K562 (cell line): ENCODE measurements around the gene YIPF5. TPM values are rescaled to one million over a fixed set of nuclear protein-coding genes. Genes with fewer than 3 reads are reported as not detected.

Experiments
- CHD7 ChIP-seq: fragments of 200-600 bp; sonication (generic); IDR thresholded peaks from one replicate; pipeline ENCODE4 v1.6.1; 2012; ENCODE audit warnings: mild to moderate bottlenecking, low read depth, low read length, inconsistent platforms
- DMBX1 ChIP-seq: fragments of 250-450 bp; sonication (Bioruptor Pico); IDR thresholded peaks from 2 replicates; pipeline ENCODE4 v1.8.0; 2022; ENCODE audit warnings: inconsistent platforms, mild to moderate bottlenecking, moderate library complexity, borderline replicate concordance
- ELF2 ChIP-seq: fragments of 250-450 bp; sonication (Bioruptor Pico); IDR thresholded peaks from 2 replicates; pipeline ENCODE4 v1.5.0; 2021; ENCODE audit warnings: mild to moderate bottlenecking
- EZH2 ChIP-seq: IDR thresholded peaks from 2 replicates; pipeline ENCODE4 v1.6.1; 2012; ENCODE audit warnings: low read depth, mild to moderate bottlenecking, inconsistent platforms, low read length, borderline replicate concordance
- GABPB2 ChIP-seq: fragments of 250-450 bp; sonication (Bioruptor Pico); conservative IDR thresholded peaks from 2 replicates; pipeline ENCODE4 v1.5.1; 2021; ENCODE audit warnings: mild to moderate bottlenecking
- KLF6 ChIP-seq: fragments of 250-450 bp; sonication (Bioruptor Pico); IDR thresholded peaks from 2 replicates; pipeline ENCODE4 v1.4.0; 2020; ENCODE audit warnings: mild to moderate bottlenecking, moderate library complexity, borderline replicate concordance
- SNIP1 ChIP-seq: fragments of 450-650 bp; IDR thresholded peaks from 2 replicates; pipeline ENCODE4 v1.7.1; 2017; ENCODE audit warnings: low read depth, mild to moderate bottlenecking
- TAF15 ChIP-seq: fragments of 200-400 bp; formaldehyde crosslinking; IDR thresholded peaks from 2 replicates; pipeline ENCODE4 v1.6.1; 2017; ENCODE audit warnings: mild to moderate bottlenecking, low read depth, low read length, moderate library complexity
- TBL1XR1 ChIP-seq, 2 experiments: IDR thresholded peaks; 2 replicates each; pipeline ENCODE4 v1.6.1; 2012; ENCODE audit warnings: improper control_type of control experiment in 2 of 2, low read length in 2 of 2, mild to moderate bottlenecking in 1 of 2
- TFAM ChIP-seq: fragments of 250-450 bp; sonication (Bioruptor Pico); conservative IDR thresholded peaks from 2 replicates; pipeline ENCODE4 v1.5.0; 2021; ENCODE audit warnings: mild to moderate bottlenecking, moderate library complexity
- ZNF133 ChIP-seq: fragments of 250-450 bp; sonication (Bioruptor Pico); IDR thresholded peaks from 2 replicates; pipeline ENCODE4 v1.4.0; 2020; ENCODE audit warnings: mild to moderate bottlenecking
- ZNF174 ChIP-seq: fragments of 250-450 bp; sonication (Bioruptor Pico); IDR thresholded peaks from 2 replicates; pipeline ENCODE4 v1.4.0; 2020; ENCODE audit warnings: mild to moderate bottlenecking
- ZNF431 ChIP-seq: sonication (generic); formaldehyde crosslinking; IDR thresholded peaks from 2 replicates; pipeline ENCODE4 v1.8.0; 2022; ENCODE audit warnings: mild to moderate bottlenecking, missing genetic modification reagents
- polyA plus RNA-seq, 8 experiments: library from polyadenylated mRNA; depleted of rRNA in 4 of 8; stranded (reverse) in 5 of 8; unstranded in 3 of 8; fragments of >200 nt; fragmentation: Nextera tagmentation in 2 of 8; fragmentation: Illumina TruSeq in 1 of 8; extraction: Ambion mirVana in 2 of 8; extraction: Trizol in 1 of 8; gene quantifications; 2 replicates each; pipeline versions ENCODE4 v1.2.1 to v1.2.3, GENCODE V29; 2011 to 2014; ENCODE audit warnings: inconsistent platforms in 1 of 8, missing spikeins in 1 of 8
- total RNA-seq, 7 experiments: library from RNA; depleted of rRNA in 6 of 7; stranded (reverse); fragments of >200 nt in 6 of 7; fragmentation: Illumina TruSeq in 2 of 7; extraction: Trizol in 2 of 7; gene quantifications; 2 replicates each; pipeline versions ENCODE4 v1.2.1 to v1.2.3, GENCODE V29; 2011 to 2021; ENCODE audit warnings: low replicate concordance in 1 of 7
- TF ChIP-seq, protein P1 (sequence below): IDR thresholded peaks from 3 replicates; pipeline ENCODE4 v1.6.1; 2011; ENCODE audit warnings: borderline replicate concordance, mild to moderate bottlenecking, moderate library complexity; ENCODE audit not compliant: insufficient read length; ENCODE audit errors: extremely low read depth

Gene YIPF5
- total and polyA plus RNA-seq, 9 of the 15 experiments (the other 6 are each of a cell fraction or from before 2014, with no cell fraction given) = 12.1 to 52.9 (median 33.7) TPM

DNA sequence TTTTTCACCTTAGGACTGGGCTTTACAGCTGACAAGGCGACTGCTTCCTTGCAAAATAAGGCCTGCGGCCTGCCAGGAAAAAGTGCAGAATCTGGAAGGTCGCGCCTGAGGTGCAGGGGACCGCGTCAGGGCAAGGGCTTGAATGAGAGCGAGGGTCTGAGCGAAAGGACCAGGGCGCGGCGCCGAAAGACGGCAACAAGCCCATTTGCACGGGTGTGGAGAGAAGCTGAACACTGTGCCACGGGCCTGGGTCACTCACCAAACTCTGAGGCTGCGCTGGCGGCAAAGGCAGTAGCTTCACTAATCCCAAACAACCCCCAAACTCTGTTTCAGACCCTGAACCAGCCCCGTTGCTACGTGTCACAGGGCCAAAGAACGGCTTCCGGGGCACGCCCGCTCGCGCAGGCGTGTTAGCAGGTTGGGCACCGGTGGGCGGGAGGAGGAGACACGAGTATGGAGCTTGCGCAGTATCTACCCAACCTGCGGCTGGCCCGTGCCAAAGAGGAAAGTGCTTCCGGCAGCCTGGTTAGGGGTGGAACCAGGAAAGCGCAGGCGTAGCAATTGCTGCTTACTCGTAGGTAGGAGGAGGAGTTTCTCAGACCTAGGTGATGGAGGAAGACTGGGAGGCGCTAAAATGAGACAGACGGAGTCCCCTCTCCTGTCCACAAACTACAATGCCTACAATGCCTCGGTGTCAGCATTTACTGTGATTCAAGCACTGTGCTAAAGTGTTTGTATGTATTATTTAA, at the start of gene YIPF5, which contains the start of gene KCTD16 (continued):
- TF ChIP-seq CHD7 (no peak), ELF2 (CRISPR knock-in tag) (peak; percentile 62), ZNF431 (CRISPR knock-in tag) (no peak), TAF15 (no peak), GABPB2 (no peak), ZNF133 (no peak), SNIP1 (no peak), TBL1XR1 (IDR thresholded peaks at IDR 0.05; ENCODE audit: low read length in 2 of 2) (no peak), TFAM (CRISPR knock-in tag) (no peak), DMBX1 (CRISPR knock-in tag) (no peak), ZNF174 (CRISPR knock-in tag) (no peak), EZH2 (no peak), KLF6 (no peak)
- TF ChIP-seq, protein P1, sequence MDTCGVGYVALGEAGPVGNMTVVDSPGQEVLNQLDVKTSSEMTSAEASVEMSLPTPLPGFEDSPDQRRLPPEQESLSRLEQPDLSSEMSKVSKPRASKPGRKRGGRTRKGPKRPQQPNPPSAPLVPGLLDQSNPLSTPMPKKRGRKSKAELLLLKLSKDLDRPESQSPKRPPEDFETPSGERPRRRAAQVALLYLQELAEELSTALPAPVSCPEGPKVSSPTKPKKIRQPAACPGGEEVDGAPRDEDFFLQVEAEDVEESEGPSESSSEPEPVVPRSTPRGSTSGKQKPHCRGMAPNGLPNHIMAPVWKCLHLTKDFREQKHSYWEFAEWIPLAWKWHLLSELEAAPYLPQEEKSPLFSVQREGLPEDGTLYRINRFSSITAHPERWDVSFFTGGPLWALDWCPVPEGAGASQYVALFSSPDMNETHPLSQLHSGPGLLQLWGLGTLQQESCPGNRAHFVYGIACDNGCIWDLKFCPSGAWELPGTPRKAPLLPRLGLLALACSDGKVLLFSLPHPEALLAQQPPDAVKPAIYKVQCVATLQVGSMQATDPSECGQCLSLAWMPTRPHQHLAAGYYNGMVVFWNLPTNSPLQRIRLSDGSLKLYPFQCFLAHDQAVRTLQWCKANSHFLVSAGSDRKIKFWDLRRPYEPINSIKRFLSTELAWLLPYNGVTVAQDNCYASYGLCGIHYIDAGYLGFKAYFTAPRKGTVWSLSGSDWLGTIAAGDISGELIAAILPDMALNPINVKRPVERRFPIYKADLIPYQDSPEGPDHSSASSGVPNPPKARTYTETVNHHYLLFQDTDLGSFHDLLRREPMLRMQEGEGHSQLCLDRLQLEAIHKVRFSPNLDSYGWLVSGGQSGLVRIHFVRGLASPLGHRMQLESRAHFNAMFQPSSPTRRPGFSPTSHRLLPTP = no peak
